GM21381 (cell line): ENCODE data around the gene ZNF143.
"Not testable (repeated sequence)": the region's sequence is repeated elsewhere in the genome, so short reads cannot be mapped to it uniquely, and the experiment has no call there.

Experiments used
- ATAC-seq: cut with Tn5 transposase; IDR thresholded peaks from one replicate; pipeline ENCODE4 v1.9.1; 2021; ENCODE audit warnings: mild to moderate bottlenecking, moderate library complexity; ENCODE audit not compliant: unreplicated experiment

ZNF143 gene

DNA sequence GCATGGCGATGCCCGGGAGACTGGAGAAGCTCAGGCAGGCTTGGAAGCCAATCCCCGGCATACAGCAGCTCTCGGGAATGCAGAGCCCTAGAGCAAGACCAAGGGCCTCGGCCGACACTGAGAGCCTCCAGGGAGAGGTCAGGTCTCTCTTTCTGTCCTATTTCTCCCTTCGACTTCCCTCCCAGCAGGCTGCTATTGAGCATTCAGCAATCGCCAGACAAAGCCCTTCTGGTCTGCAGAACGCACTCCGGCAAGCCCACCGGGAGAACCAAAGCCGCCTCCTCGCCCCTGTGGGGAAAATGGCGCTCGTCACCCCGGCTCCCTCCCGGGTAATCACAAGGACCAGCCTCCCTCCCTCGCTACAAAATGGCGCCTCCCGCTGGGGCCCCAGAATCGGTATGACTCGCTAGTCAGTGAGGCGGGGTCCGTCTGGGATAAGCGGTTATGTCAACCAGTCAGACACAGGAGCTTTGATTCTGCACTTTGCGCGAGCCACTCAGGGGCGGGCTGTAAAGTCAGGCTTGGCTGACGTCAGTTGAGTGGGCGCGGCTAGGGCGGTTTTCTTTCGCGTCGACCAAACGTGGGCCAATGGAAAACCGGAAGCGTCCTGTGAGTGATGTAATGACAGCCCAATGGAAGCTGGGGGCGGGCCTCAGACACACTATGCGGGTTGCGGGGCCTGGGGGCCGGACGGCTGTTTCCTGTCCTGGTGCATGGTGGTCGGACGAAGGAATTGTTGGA, at the start of gene ZNF143:
ZNF143 (plus strand) TSS at position 691 of the 741 bp plus-strand sequence. CDS start 10,297 bp downstream, outside the sequence.
- ATAC-seq: peak; percentile 82

DNA sequence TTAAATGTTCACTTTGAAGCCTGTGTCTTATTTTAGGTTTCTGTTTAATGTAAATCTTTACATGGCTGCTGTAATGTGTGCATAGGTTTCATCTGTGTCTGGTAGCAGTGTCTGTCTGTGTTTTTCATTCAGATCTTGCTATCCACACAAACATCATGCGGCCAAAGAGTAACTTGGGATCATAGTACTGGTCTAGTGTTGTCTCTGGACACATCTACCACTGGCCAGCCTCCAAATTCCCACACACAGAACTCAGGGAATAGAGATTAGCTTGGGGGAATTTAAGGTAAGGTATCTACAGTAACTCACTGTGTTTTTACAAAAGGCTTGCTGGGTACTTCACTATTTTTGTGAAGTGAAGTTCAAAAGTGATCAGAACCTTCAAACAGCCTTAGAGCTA, 32.1 kb upstream of the ZNF143 start:
- ATAC-seq: no peak

DNA sequence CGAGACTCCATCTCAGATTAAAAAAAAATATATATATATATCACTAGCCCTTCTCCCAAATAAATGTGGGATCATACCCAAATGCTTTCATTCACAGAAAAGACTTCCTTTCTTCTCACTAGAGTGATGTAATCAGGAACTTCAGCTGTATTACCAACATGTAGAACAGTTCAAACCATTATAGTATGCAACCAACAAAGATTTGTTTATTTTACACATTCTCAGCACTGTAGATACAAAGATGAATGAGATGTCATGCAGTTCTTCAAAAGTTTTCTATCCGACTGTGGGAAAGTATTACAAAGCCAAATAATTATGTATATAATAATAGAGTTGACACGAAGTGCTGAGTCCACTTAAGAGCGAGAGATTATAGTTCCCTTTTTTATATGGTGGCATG, 22.2 kb upstream of the ZNF143 start:
- ATAC-seq: no peak

DNA sequence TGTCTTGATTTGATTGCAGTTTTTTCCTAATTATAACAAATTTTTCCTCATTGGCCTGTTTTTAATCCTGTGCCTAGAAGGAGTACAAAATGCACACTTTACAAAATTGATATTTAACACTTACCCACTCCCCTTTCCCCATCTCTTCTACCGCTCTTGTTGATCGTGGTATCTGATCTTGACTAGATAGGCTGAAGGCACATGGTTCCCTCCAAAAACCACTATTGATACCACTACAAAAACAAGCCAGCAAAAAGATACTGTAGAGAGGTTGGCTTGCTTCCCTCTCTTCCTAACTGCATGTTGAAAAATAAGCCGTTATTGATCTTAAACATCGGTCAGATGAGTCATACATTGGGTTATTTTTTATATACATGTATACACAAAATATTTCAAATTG, 14.6 kb upstream of the ZNF143 start:
- no peak for ATAC-seq

DNA sequence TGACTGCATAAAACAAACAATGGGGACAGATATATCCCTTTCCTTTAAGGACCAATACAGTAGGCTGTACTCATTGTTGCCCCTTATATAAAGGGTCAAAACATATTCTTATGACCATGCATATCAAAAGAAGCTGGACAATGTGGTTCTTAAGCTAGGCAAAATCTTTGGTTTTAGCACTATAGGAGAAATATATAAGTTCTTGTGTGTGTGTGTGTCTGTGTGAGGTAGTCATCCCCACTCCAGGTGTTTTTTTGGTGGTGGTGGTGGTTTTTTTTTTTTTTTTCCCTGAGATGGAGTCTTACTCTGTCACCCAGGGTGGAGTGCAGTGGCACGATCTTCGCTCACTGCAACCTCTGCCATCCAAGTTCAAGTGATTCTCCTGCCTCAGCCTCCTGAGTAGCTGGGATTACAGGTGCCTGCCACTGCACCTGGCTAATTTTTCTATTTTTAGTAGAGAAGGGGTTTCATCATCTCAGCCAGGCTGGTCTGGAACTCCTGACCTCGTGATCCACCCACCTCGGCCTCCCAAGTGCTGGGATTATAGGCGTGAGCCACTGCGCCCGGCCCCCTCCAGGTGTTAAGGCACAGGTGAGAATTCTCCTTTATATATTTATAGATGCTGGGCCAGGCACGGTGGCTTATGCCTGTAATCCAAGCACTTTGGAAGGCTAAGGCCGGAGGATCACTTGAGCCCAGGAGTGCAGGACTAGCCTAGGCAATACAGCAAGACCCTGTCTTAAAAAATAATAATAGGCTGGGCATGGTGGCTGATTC, 12.0 kb upstream of the ZNF143 start:
- no peak for ATAC-seq

DNA sequence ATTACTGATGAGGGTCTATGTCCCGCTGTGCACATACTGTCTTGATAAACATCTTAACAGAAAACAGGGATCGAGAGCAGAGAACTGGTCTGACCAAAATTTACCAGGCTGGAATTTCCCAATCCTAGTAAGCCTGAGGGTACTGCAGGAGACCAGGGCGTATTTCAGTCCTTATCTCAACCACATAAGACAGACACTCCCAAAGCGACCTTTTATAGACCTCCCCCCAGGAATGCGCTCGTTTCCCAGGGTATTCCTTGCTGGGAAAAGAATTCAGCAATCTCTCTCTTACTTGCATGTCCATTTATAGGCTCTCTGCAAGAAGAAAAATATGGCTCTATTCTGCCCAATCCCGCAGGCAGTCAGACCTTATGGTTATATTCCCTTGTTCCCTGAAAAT, 8.8 kb upstream of the ZNF143 start:
- ATAC-seq: not testable (repeated sequence)

DNA sequence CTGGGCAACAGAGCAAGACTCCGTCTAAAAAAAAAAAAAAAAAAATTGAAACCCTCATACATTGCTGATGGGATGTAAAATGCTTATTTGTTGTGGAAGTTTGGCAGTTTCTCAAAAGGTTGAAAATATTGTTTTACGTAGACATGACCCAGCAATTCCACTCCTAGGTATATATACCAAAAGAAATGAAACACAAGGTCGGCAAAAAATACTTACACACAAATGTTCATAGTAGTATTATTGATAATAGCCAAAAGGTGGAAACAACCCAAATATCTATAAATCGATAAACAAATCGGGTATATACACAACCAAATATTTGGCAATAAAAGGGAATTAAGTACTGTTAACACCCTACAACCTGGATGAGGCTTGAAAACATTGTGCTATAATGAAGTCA, 5.1 kb upstream of the ZNF143 start:
- no peak for ATAC-seq

DNA sequence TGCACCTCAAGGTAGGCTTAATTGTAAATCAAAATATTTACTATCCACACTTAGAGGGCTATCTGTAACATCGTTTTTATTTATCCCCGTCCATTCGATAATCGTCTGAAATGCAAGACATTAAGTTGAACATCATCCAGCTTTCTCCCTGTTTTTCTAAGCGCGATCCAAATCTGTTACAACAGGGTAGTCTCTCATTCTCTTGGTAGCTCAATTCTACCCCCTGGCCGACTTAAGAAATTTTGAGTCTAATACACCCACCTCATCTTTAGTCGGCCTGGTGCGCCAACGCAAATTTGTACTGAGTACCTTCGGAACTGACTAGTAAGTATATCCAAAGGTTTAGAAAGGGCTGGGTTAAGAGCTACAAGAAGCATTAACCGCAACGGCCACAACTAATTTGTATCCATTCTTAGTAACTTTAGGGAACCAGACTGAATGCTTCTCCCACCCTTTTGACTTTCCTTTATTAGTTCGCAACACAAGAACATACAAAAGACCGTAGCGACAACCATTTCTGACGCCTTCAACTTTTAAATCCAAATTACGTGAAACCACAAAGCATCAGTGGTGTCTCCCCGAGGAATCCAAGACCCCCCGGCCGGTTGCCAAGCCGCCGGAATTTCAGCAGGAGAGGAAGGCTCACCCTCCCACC, 1.0 kb upstream of the ZNF143 start:
- no peak for ATAC-seq

DNA sequence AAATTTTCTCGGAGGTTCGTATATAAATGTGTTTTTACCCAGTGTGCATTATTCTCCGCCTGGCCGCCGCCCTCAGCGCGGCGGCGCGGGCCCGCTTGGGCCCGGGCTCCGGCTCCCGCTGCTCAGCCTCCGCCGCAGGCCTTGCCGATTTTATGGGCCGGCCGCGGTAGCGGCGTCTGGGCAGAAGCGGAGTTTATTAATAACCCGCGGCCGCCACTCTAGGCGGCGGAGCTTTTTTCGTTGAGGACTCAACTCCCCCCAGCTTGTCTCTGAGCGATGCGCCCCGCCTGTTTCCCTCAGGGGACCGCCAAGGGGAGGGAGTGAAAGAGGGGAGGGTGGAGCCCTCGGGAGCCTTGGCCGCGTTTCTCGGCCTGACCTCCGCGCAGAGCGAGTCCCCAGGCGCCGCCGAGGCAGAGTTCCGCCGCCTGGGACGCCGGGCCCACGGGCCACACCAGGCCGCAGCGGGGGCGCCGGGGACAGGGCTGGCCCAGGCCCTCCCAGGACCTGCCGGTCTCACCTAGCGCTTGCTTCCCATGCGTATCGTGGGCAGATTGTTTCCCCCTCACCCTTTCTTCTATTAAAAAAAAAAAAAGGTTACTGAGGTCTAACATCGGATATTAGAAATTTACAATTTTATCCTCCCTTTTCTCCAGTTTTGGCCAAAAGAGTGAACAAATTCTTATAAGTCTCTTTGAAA, 399 bp downstream of the ZNF143 start:
- ATAC-seq: peak; percentile 49

DNA sequence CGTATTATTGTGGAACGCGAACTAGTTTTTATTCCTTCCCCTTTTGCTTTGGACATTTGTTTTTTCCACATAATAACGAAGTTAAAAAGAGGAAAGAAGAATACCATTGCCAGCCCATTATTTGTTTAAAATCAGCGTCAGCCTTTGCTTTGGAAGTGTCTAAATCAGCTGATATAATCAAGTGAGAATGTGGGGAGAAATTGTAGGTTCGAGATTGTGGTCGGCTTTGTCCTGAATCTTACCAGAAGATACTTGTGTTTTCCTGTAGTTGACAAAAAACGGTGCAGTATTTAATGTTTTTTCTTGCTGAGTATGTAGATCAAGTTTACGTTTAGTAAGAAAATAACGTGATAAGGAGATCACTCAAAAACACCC, 935 bp downstream of the ZNF143 start:
- no peak for ATAC-seq

DNA sequence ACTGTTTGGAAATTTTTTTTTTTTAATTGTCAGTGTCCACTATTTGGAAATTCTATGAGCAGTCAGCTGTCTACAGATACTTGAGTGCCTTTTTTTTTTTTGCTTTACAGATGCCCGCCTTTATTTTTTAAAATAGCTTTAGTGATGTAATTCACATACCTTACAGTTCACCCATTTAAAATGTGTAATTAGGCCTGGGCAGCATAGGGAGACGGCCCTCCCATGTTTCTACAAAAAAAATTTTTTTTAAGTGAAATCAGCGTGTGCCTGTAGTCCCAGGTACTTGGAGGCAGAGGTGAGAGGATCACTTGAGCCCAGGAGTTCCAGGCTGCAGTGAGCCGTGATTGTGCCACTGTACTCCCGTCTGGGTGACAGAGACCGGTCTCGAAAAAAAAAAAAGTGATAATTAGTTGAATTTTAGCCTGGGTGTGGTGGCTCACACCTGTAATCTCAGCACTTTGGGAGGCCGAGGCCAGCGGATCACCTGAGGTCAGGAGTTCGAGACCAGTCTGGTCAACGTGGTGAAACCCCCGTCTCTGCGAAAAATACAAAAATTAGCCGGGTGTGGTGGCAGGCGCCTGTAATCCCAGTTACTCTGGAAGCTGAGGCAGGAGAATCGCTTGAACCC, 1.5 kb downstream of the ZNF143 start:
- no peak for ATAC-seq

DNA sequence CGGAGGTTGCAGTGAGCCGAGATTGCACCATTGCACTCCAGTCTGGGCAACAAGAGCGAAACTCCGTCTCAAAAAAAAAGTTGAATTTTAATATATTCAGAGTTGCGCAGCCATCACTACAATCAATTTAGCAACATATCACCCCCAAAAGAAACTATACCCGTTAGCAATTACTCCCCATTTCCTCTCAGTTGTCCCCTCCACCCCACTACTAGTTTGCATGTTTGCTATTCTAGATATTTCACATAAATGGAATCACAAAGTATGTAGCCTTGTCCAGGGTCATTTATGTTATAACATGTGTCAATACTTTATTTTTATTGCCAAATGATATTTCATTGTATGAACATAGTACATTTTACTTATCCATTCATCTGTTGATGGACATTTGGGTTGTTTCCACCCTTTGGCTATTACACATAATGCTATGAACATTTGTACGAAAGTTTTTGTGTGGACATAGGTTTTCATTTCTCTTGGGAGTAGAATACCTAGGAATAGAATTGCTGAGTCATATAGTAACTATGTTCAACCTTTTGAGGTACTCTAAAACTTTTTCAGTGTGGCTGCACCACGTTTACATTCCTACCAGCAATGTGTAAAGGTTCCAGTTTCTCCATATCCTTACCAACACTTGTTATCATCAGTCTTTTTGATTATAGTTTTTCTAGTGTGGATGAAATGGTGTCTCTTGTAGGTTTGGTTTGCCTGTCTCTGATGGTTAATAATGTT, 2.2 kb downstream of the ZNF143 start:
- ATAC-seq: no peak

DNA sequence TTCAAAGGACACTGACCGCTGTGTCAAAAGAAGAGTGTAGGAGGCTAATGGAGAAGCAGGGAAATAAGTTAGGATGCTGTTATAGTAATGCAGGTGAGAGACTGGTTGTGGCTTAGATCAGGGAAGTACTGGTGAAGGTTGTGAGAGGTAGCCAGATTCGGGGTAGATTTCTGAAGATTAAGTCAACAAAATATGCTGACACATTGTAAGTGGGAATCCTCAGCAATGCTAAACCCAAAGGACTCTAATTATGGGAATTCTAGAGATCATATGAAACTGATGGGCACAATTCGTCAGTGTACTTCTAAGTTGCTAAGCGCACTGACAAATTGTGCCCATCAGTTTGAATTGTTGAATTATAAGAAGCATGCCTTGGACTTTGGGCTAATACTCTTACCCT, 10.0 kb downstream of the ZNF143 start:
- no peak for ATAC-seq

DNA sequence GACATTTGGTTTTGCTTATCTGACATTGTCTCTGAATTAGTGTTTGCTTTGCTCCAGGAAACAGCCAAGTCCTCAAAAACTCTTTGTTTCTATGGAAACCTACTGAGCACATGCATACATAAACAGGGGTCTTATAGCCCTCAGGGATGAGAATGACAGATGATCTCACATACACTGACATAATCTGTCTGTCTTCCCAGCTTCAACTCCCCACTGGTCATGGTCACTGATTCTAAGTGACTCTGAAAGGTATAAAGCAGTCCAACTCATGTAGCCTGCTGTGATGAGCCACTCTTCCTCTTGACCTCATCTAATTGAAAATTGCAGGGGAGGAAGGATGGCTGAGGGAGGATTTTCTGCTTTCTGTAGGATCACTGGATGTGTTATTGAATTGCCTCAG, 12.6 kb downstream of the ZNF143 start:
- no peak for ATAC-seq

DNA sequence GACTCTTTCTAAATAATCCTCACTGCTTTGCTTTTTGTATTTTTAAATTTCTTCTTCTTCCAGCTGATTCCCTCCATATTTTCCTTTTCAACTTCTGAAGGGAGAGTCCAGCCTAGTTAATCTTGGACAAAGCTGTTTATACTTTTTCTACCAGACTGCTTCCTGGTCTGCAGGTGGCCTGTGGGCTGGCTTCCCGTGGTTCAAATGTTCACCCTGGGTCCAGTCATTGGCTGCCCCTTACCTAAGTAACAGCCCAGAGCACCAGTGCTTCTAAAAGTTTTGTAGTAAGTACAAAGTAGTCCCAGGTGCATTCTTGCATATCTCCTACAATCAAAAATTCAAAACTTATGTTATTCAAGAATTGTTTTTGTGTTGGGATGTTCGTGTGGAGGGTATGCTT, 19.1 kb downstream of the ZNF143 start:
- ATAC-seq: no peak

DNA sequence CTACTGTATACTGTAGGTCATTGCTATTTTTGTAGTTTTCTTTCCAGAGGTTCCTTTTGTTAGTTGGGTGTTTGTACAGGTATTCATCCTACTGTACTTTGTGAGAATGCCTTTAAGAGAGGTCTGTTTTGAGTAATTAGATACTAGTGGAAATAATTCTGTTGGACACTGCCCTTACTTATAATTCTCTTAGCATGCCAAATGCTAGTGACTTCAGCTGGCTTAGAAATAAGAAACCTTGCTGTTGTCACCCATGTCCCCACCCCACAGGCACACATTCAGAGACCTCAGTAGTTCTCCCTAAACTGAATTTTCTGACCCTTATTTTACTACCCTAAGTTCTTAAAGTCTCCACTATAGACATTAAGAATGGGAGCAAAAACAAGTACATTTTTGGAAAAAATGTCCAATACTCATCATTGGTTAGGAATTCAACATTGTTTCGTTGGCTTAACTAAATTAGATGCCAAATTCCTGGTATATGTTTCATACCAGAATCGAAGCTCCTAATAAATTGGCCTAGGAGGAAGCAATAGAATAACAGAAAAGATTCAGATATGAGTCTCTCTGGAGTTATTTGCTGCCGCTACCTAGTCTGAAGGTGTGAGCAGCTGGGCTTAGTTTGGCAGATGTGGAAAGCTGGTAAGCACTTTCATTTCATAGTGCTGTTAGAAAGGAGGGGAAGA, 28.4 kb downstream of the ZNF143 start:
- ATAC-seq: no peak

DNA sequence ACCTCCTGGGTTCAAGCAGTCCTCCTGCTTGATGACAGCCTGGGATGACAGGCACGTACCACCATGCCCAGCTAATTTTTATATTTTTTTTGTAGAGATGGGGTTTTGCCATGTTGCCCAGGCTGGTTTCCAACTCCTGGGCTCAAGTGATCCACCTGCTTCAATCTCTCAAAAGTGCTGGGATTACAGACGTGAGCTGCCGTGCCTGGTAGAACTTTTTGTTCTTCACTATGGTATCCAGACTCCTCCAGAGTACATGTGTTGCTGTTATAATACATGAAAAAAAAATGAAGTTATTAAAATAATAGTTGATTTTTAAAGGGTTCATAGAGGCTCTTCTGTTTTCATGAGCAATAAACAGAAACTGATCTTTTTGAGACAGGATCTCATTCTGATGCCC, 29.6 kb downstream of the ZNF143 start:
- ATAC-seq: no peak

DNA sequence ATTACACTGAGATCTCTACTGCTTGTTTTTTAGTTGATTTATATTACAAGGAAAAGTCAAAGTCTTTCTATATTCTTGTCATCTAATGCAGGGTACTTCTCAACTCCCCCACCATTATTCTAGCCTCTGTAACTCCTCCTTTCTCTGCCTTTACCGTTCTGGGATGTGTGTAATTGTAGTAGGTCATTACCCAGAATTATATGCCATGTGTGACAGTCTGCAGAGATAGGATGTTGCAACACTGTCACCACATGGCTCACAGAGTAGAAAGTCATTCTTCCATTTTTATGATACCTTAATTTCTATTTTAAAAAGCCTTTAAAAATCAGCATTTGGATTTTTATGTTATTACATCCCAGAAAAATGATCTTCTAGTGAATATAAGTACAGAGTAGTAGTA, 32.7 kb downstream of the ZNF143 start:
- no peak for ATAC-seq

DNA sequence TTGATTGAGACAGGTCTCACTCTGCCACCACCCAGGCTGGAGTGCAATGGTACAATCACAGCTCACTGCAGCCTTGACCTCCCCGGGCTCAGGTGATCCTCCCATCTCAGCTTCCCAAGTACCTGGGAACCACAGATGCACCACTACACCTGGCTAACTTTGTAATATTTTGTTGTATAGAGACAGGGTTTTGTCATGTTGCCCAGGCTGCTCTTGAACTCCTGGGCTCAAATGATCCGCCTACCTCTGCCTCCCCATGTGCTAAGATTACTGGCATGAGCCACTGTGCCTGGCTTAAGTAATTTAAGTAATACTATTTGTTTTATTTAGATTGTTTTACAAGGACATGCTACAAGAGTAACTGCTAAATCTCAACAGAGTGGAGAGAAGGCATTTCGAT, 33.5 kb downstream of the ZNF143 start:
- ATAC-seq: no peak
